K562 (cell line): Measurements from ENCODE around the gene SERPIND1. TPM values are rescaled to one million over a fixed set of nuclear protein-coding genes. Genes with fewer than 3 reads are reported as not detected.

Source experiments
- BRD4 ChIP-seq: fragments of 200-600 bp; sonication (generic); IDR thresholded peaks from 2 replicates; pipeline ENCODE4 v1.6.1; 2017; ENCODE audit warnings: inconsistent platforms
- FIP1L1 ChIP-seq: fragments of 200-400 bp; formaldehyde crosslinking; IDR thresholded peaks from 2 replicates; pipeline ENCODE4 v1.6.1; 2018; ENCODE audit warnings: mild to moderate bottlenecking, low read depth, low read length; ENCODE audit not compliant: poor library complexity, severe bottlenecking
- GTF2F1 ChIP-seq: IDR thresholded peaks from 2 replicates; pipeline ENCODE4 v1.6.1; 2011; ENCODE audit warnings: low read depth, low read length, improper control_type of control experiment
- KHSRP ChIP-seq: fragments of 450-650 bp; IDR thresholded peaks from 2 replicates; pipeline ENCODE4 v1.6.1; 2017
- LCOR ChIP-seq: sonication (generic); formaldehyde crosslinking; IDR thresholded peaks from 2 replicates; pipeline ENCODE4 v1.8.0; 2022; ENCODE audit warnings: mild to moderate bottlenecking, missing genetic modification reagents
- MNT ChIP-seq, 2 experiments: fragments of 450-650 bp; conservative IDR thresholded peaks; 2 replicates each; pipeline ENCODE4 v1.6.1; 2017; ENCODE audit warnings: mild to moderate bottlenecking in 2 of 2, moderate library complexity in 2 of 2
- POU5F1 ChIP-seq: fragments of 150-350 bp; IDR thresholded peaks from 2 replicates; pipeline ENCODE4 v1.6.1; 2014; ENCODE audit warnings: borderline replicate concordance, low read length, low read depth, mild to moderate bottlenecking; ENCODE audit not compliant: partially characterized antibody
- SAFB ChIP-seq: fragments of 200-400 bp; formaldehyde crosslinking; IDR thresholded peaks from 2 replicates; pipeline ENCODE4 v1.6.1; 2017; ENCODE audit warnings: low read depth, low read length, borderline replicate concordance
- ZBTB34 ChIP-seq: fragments of 250-450 bp; sonication (Bioruptor Pico); IDR thresholded peaks from 2 replicates; pipeline ENCODE4 v1.8.0; 2021; ENCODE audit warnings: mild to moderate bottlenecking, moderate library complexity
- ZNF354B ChIP-seq: fragments of 250-450 bp; sonication (Bioruptor Pico); IDR thresholded peaks from 2 replicates; pipeline ENCODE4 v1.4.0; 2020
- ZNF75A ChIP-seq: fragments of 450-650 bp; formaldehyde crosslinking; IDR thresholded peaks from 2 replicates; pipeline ENCODE4 v1.4.0; 2020; ENCODE audit warnings: mild to moderate bottlenecking
- ZZZ3 ChIP-seq: fragments of 450-650 bp; IDR thresholded peaks from 2 replicates; pipeline ENCODE4 v1.6.1; 2016; ENCODE audit warnings: antibody characterized with exemption, mild to moderate bottlenecking, moderate library complexity
- polyA plus RNA-seq, 8 experiments: library from polyadenylated mRNA; depleted of rRNA in 4 of 8; stranded (reverse) in 5 of 8; unstranded in 3 of 8; fragments of >200 nt; fragmentation: Nextera tagmentation in 2 of 8; fragmentation: Illumina TruSeq in 1 of 8; extraction: Ambion mirVana in 2 of 8; extraction: Trizol in 1 of 8; gene quantifications; 2 replicates each; pipeline versions ENCODE4 v1.2.1 to v1.2.3, GENCODE V29; 2011 to 2014; ENCODE audit warnings: inconsistent platforms in 1 of 8, missing spikeins in 1 of 8
- total RNA-seq, 7 experiments: library from RNA; depleted of rRNA in 6 of 7; stranded (reverse); fragments of >200 nt in 6 of 7; fragmentation: Illumina TruSeq in 2 of 7; extraction: Trizol in 2 of 7; gene quantifications; 2 replicates each; pipeline versions ENCODE4 v1.2.1 to v1.2.3, GENCODE V29; 2011 to 2021; ENCODE audit warnings: low replicate concordance in 1 of 7
- TF ChIP-seq, protein P1 (sequence below), 2 experiments: fragments of 450-650 bp; formaldehyde crosslinking in 1 of 2; IDR thresholded peaks; 2 replicates each; pipeline versions ENCODE4 v1.4.0 to v1.6.1; 2014 to 2020; ENCODE audit warnings: mild to moderate bottlenecking in 2 of 2, borderline replicate concordance in 1 of 2, low read depth in 1 of 2
- TF ChIP-seq, protein P2 (sequence below): fragments of 450-650 bp; IDR thresholded peaks from 2 replicates; pipeline ENCODE4 v1.6.1; 2016; ENCODE audit warnings: low read depth, mild to moderate bottlenecking, moderate library complexity
- TF ChIP-seq, protein P3 (sequence below), 2 experiments: fragments of 250-450 bp in 1 of 2; fragments of 450-650 bp in 1 of 2; sonication (Bioruptor Pico) in 1 of 2; IDR thresholded peaks; 2 replicates each; pipeline versions ENCODE4 v1.6.1 to v1.8.0; 2016 to 2021; ENCODE audit warnings: mild to moderate bottlenecking in 2 of 2, moderate library complexity in 2 of 2, missing compliant biosample characterization in 1 of 2, missing genetic modification characterization in 1 of 2

The SERPIND1 gene
- total and polyA plus RNA-seq, 9 of the 15 experiments (the other 6 are each of a cell fraction or from before 2014, with no cell fraction given): 0.04 to 0.11 (median 0.09) TPM; not detected in 6

DNA sequence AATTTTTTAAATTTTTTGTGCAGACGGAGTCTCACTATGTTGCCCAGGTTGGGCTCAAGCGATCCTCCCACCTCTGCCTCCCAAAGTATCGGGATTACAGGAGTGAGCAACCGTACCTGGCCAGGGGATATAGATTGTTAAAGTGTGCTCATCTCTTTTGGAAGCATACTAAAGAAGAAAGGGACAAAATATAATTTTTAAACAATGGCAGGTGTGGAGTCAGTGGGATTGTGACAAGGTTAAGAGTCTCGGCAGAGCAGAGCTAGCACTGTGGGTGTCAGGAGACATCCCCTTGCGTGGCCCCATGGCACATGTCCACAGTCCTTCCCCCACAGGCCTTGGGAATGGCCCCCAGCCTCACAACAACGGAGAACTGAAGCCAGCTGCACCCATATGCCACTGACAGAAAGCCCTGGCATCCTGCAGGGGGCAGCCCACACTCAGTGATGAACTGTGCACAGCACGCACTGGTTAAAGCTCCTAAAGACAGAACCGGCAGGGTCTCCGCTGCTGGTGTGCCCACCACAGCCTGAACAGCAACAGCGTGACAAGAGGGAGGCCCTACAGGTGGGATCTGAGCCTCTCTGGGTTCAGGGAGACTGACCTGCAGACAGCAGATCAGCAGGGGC, 29.9 kb downstream of the SERPIND1 start (continued):
- TF ChIP-seq, protein P1, sequence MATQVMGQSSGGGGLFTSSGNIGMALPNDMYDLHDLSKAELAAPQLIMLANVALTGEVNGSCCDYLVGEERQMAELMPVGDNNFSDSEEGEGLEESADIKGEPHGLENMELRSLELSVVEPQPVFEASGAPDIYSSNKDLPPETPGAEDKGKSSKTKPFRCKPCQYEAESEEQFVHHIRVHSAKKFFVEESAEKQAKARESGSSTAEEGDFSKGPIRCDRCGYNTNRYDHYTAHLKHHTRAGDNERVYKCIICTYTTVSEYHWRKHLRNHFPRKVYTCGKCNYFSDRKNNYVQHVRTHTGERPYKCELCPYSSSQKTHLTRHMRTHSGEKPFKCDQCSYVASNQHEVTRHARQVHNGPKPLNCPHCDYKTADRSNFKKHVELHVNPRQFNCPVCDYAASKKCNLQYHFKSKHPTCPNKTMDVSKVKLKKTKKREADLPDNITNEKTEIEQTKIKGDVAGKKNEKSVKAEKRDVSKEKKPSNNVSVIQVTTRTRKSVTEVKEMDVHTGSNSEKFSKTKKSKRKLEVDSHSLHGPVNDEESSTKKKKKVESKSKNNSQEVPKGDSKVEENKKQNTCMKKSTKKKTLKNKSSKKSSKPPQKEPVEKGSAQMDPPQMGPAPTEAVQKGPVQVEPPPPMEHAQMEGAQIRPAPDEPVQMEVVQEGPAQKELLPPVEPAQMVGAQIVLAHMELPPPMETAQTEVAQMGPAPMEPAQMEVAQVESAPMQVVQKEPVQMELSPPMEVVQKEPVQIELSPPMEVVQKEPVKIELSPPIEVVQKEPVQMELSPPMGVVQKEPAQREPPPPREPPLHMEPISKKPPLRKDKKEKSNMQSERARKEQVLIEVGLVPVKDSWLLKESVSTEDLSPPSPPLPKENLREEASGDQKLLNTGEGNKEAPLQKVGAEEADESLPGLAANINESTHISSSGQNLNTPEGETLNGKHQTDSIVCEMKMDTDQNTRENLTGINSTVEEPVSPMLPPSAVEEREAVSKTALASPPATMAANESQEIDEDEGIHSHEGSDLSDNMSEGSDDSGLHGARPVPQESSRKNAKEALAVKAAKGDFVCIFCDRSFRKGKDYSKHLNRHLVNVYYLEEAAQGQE (IDR thresholded peaks at IDR 0.05; ENCODE audit: borderline replicate concordance): peak; percentile 94
- TF ChIP-seq, protein P1 (CRISPR knock-in tag; IDR thresholded peaks at IDR 0.05; ENCODE audit: low read depth): no peak
- TF ChIP-seq ZBTB34 (CRISPR knock-in tag): no peak
- TF ChIP-seq POU5F1: no peak
- TF ChIP-seq MNT (conservative IDR thresholded peaks at IDR 0.05): no peak
- no peak for TF ChIP-seq FIP1L1
- no peak for TF ChIP-seq ZNF75A (CRISPR knock-in tag)
- TF ChIP-seq ZZZ3: no peak
- TF ChIP-seq BRD4: no peak
- no peak for TF ChIP-seq ZNF354B
- TF ChIP-seq LCOR: no peak
- TF ChIP-seq, protein P2, sequence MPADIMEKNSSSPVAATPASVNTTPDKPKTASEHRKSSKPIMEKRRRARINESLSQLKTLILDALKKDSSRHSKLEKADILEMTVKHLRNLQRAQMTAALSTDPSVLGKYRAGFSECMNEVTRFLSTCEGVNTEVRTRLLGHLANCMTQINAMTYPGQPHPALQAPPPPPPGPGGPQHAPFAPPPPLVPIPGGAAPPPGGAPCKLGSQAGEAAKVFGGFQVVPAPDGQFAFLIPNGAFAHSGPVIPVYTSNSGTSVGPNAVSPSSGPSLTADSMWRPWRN: no peak
- TF ChIP-seq KHSRP: no peak
- TF ChIP-seq, protein P3, sequence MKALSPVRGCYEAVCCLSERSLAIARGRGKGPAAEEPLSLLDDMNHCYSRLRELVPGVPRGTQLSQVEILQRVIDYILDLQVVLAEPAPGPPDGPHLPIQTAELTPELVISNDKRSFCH (CRISPR knock-in tag; IDR thresholded peaks at IDR 0.05): no peak
- TF ChIP-seq, protein P3 (tag; IDR thresholded peaks at IDR 0.05): peak; percentile 57
- TF ChIP-seq GTF2F1: peak; percentile 45; the same call in 1 of the 2 replicates
- no peak for TF ChIP-seq SAFB
